DND-41 (cell line): ENCODE measurements around the gene GPR107.

Experiments
- CTCF ChIP-seq: IDR thresholded peaks from 2 replicates; pipeline ENCODE4 v1.5.1; 2012; ENCODE audit warnings: borderline replicate concordance, low read length, moderate library complexity, mild to moderate bottlenecking; ENCODE audit not compliant: poor library complexity, severe bottlenecking; ENCODE audit errors: extremely low read depth
- EZH2 ChIP-seq: IDR thresholded peaks from 3 replicates; pipeline ENCODE4 v1.6.1; 2012; ENCODE audit warnings: borderline replicate concordance, low read depth, mild to moderate bottlenecking, moderate library complexity, low read length, inconsistent platforms; ENCODE audit not compliant: severe bottlenecking

- no peak for TF ChIP-seq CTCF
- TF ChIP-seq EZH2, result no peak
Observed at GRCh38 chr9:130030651-130031127, 23.0 kb upstream of the GPR107 start.
